ENCODE measurements around the gene USP49.

The USP49 gene

GRCh38 chr6:41858703-41859102 lies 36.5 kb downstream of the USP49 start:
- H3K4me3 ChIP-seq (ENCODE audit: low read depth, low read length) = no peak overlapping the region
- TF ChIP-seq CTCF (IDR thresholded peaks at IDR 0.05; ENCODE audit: low read depth, low read length, missing control alignments) = no peak
- no peak for DNase-seq (ENCODE audit: low read depth)

GRCh38 chr6:41850861-41851260 lies 44.3 kb downstream of the USP49 start:
- no peak for TF ChIP-seq CTCF (IDR thresholded peaks at IDR 0.05; ENCODE audit: low read depth, low read length, missing control alignments)
- no peak overlapping the region for H3K4me3 ChIP-seq (ENCODE audit: low read depth, low read length)
- no peak for DNase-seq (ENCODE audit: low read depth)

GRCh38 chr6:41846666-41847237 lies 48.4 kb downstream of the USP49 start:
- peak; percentile 34 for DNase-seq (ENCODE audit: low read depth)
- H3K4me3 ChIP-seq (ENCODE audit: low read depth, low read length) = no peak overlapping the region
- TF ChIP-seq CTCF (IDR thresholded peaks at IDR 0.05; ENCODE audit: low read depth, low read length, missing control alignments) = peak; percentile 83

- no peak overlapping the region for H3K4me3 ChIP-seq (ENCODE audit: low read depth, low read length)
- TF ChIP-seq CTCF (IDR thresholded peaks at IDR 0.05; ENCODE audit: low read depth, low read length, missing control alignments) = no peak
Measured at GRCh38 chr6:41843178-41843577, 52.0 kb downstream of the USP49 start.

GRCh38 chr6:41840326-41840725 lies 54.8 kb downstream of the USP49 start:
- no peak for DNase-seq (ENCODE audit: low read depth)
- TF ChIP-seq CTCF (IDR thresholded peaks at IDR 0.05; ENCODE audit: low read depth, low read length, missing control alignments) = no peak

More at GRCh38 chr6:41843178-41843577, 52.0 kb downstream of the USP49 start:
- no peak for DNase-seq (ENCODE audit: low read depth)

GRCh38 chr6:41836660-41837052 lies 58.5 kb downstream of the USP49 start:
- no peak for DNase-seq (ENCODE audit: low read depth)
- no peak overlapping the region for H3K4me3 ChIP-seq (ENCODE audit: low read depth, low read length)
- TF ChIP-seq CTCF (IDR thresholded peaks at IDR 0.05; ENCODE audit: low read depth, low read length, missing control alignments) = no peak

More at GRCh38 chr6:41840326-41840725, 54.8 kb downstream of the USP49 start:
- no peak overlapping the region for H3K4me3 ChIP-seq (ENCODE audit: low read depth, low read length)

- DNase-seq (ENCODE audit: low read depth) = no peak
- no peak for TF ChIP-seq CTCF (IDR thresholded peaks at IDR 0.05; ENCODE audit: low read depth, low read length, missing control alignments)
- H3K4me3 ChIP-seq (ENCODE audit: low read depth, low read length) = no peak overlapping the region
Measured at GRCh38 chr6:41836022-41836659, 59.0 kb downstream of the USP49 start.
